PC-3 (cell line): ENCODE data around the gene ATP10B. TPM values are rescaled to one million over a fixed set of nuclear protein-coding genes. Genes with fewer than 3 reads are reported as not detected.

Source experiments
- ATAC-seq: fragments of 200-7000 bp; cut with Tn5 transposase; 2 replicates; pipeline ENCODE4 v1.9.1; 2020; ENCODE audit warnings: mild to moderate bottlenecking, moderate library complexity
- BruUV-seq: library from RNA; stranded (reverse); fragments of 400-500 nt; replicated peaks from 2 replicates; lab custom pipeline; 2021; lab: Mats Ljungman, UMichigan
- CTCF ChIA-PET: fragments of 300-600 bp; sonication (Branson Sonifier 250); formaldehyde crosslinking; loops from one replicate; lab custom pipeline; 2022; ENCODE audit warnings: antibody characterized with exemption; lab: Charles Lee
- POLR2A ChIA-PET: fragments of 300-600 bp; sonication (Branson Sonifier 250); formaldehyde crosslinking; loops from one replicate; lab custom pipeline; 2022; ENCODE audit warnings: antibody characterized with exemption; ENCODE audit not compliant: unreplicated experiment; lab: Charles Lee
- DNase-seq: peaks from one replicate; pipeline ENCODE4 v3.0.0-alpha.2; 2015
- H2AFZ ChIP-seq: fragments of 300-600 bp; sonication (generic); 2 replicates; pipeline ENCODE4 v1.6.0; 2016; ENCODE audit warnings: antibody characterized with exemption, low read length
- H3F3A ChIP-seq: fragments of 300-600 bp; sonication (generic); one replicate; pipeline ENCODE4 v1.6.0; 2017; ENCODE audit warnings: antibody characterized with exemption, low read length, control low read depth, mild to moderate bottlenecking; ENCODE audit not compliant: unreplicated experiment
- H3K27ac ChIP-seq: fragments of 300-600 bp; sonication (generic); 2 replicates; pipeline ENCODE4 v1.5.1; 2016; ENCODE audit warnings: mild to moderate bottlenecking, low read length
- H3K27me3 ChIP-seq: fragments of 300-600 bp; sonication (generic); 2 replicates; pipeline ENCODE4 v1.6.1; 2016; ENCODE audit warnings: low read length, mixed read lengths
- H3K36me3 ChIP-seq: fragments of 300-600 bp; sonication (generic); 2 replicates; pipeline ENCODE4 v1.6.1; 2016; ENCODE audit warnings: low read depth, mixed run types, low read length, mixed read lengths
- H3K4me1 ChIP-seq: fragments of 300-600 bp; sonication (generic); 2 replicates; pipeline ENCODE4 v1.5.1; 2016; ENCODE audit warnings: low read length; ENCODE audit not compliant: insufficient read depth
- H3K4me2 ChIP-seq: fragments of 300-600 bp; sonication (generic); 2 replicates; pipeline ENCODE4 v1.6.0; 2016; ENCODE audit warnings: low read length
- H3K4me3 ChIP-seq: fragments of 300-600 bp; sonication (generic); 2 replicates; pipeline ENCODE4 v1.5.1; 2016; ENCODE audit warnings: mild to moderate bottlenecking, low read length, mixed read lengths
- H3K79me2 ChIP-seq: fragments of 300-600 bp; sonication (generic); 2 replicates; pipeline ENCODE4 v1.6.1; 2017; ENCODE audit warnings: low read length, mixed read lengths
- H3K9ac ChIP-seq: fragments of 300-600 bp; sonication (generic); 2 replicates; pipeline ENCODE4 v1.6.0; 2016; ENCODE audit warnings: mild to moderate bottlenecking, low read length
- H3K9me2 ChIP-seq: fragments of 300-600 bp; sonication (generic); replicated peaks from 2 replicates; pipeline ENCODE4 v1.6.1; 2016; ENCODE audit warnings: mixed run types, low read length, mixed read lengths
- H3K9me3 ChIP-seq: fragments of 300-600 bp; sonication (generic); 2 replicates; pipeline ENCODE4 v1.6.1; 2016; ENCODE audit warnings: low read length, mixed read lengths
- H4K20me1 ChIP-seq: fragments of 300-600 bp; sonication (generic); 2 replicates; pipeline ENCODE4 v1.6.1; 2016; ENCODE audit warnings: low read length, mixed read lengths
- CTCF ChIP-seq: fragments of 300-600 bp; sonication (generic); conservative IDR thresholded peaks from 2 replicates; pipeline ENCODE4 v1.5.1; 2017; ENCODE audit warnings: antibody characterized with exemption, low read depth, mild to moderate bottlenecking, low read length
- EZH2 ChIP-seq: fragments of 300-600 bp; sonication (generic); IDR thresholded peaks from one replicate; pipeline ENCODE4 v1.6.1; 2017; ENCODE audit warnings: antibody characterized with exemption, mild to moderate bottlenecking, low read length; ENCODE audit not compliant: unreplicated experiment
- EZH2phosphoT487 ChIP-seq: fragments of 300-600 bp; sonication (generic); IDR thresholded peaks from 2 replicates; pipeline ENCODE4 v1.6.1; 2018; ENCODE audit warnings: mild to moderate bottlenecking, antibody characterized with exemption, low read length, borderline replicate concordance
- intact Hi-C: fragments of 100-400 bp; cut with micrococcal nuclease; formaldehyde crosslinking; loops from 2 replicates; pipeline ENCODE4 v1.9.0; 2023
- total RNA-seq: library from RNA; depleted of rRNA; stranded (reverse); fragments of >200 nt; gene quantifications from 2 replicates; pipeline ENCODE4 v1.2.3, GENCODE V29; 2014

ATP10B gene
- total RNA-seq, 1 experiment from 2014 or later = not detected

- H3K79me2 ChIP-seq = no peaks in the 10 kb centered on the region
- no peaks in the 10 kb centered on the region for H3K9me3 ChIP-seq
- BruUV-seq = no TSS peak
- ChIA-PET CTCF (no interaction called here), POLR2A (no interaction called here)
- H3K4me3 ChIP-seq = no peak overlapping the region
- H3K9ac ChIP-seq = no peak overlapping the region
- no peak overlapping the region for H3K4me2 ChIP-seq
- H4K20me1 ChIP-seq = no peaks in the 10 kb centered on the region
- DNase-seq (no peak), ATAC-seq (no peak)
- no peak overlapping the region for H2AFZ ChIP-seq
- no peaks in the 10 kb centered on the region for H3K36me3 ChIP-seq
- intact Hi-C loops = no loop called here
- no peaks in the 10 kb centered on the region for H3K27me3 ChIP-seq
- H3K9me2 ChIP-seq = no peaks in the 10 kb centered on the region
- TF ChIP-seq CTCF (no peak), EZH2phosphoT487 (no peak), EZH2 (no peak)
- H3F3A ChIP-seq = no peaks in the 10 kb centered on the region
- no peak overlapping the region for H3K27ac ChIP-seq
- no peaks in the 10 kb centered on the region for H3K4me1 ChIP-seq
These were observed 331.2 kb downstream of the ATP10B start for GRCh38 chr5:160520609-160521391.

- H3K27me3 ChIP-seq = peaks cover 13% of the 10 kb centered on the region; the same call in 1 of the 2 replicates
- DNase-seq = peak; percentile 40
- no peaks in the 10 kb centered on the region for H3K36me3 ChIP-seq
- no peak for TF ChIP-seq EZH2
- no peak for TF ChIP-seq EZH2phosphoT487
- no peak for TF ChIP-seq CTCF
- no peaks in the 10 kb centered on the region for H4K20me1 ChIP-seq
- intact Hi-C loops = no loop called here
- no peak overlapping the region for H2AFZ ChIP-seq
- no peaks in the 10 kb centered on the region for H3F3A ChIP-seq
- H3K79me2 ChIP-seq = no peaks in the 10 kb centered on the region
- no peaks in the 10 kb centered on the region for H3K4me1 ChIP-seq
- H3K9ac ChIP-seq = no peak overlapping the region
- ChIA-PET CTCF (no interaction called here), POLR2A (no interaction called here)
- no TSS peak for BruUV-seq
- H3K4me2 ChIP-seq = no peak overlapping the region
- H3K27ac ChIP-seq = no peak overlapping the region
- no peaks in the 10 kb centered on the region for H3K9me3 ChIP-seq
- no peaks in the 10 kb centered on the region for H3K9me2 ChIP-seq
- no peak overlapping the region for H3K4me3 ChIP-seq
- peak; percentile 40; the same call in 1 of the 2 replicates for ATAC-seq
These were observed 335.1 kb downstream of the ATP10B start for GRCh38 chr5:160516696-160517530.
